ENCODE results near the gene WDR62. TPM values are rescaled to one million over a fixed set of nuclear protein-coding genes. Genes with fewer than 3 reads are reported as not detected.
A peak's percentile ranks its signal among the peaks of the same experiment; 100 is the strongest.

WDR62 gene
- total and polyA plus RNA-seq, 8 donors, result 0.12 to 0.49 (median 0.37) TPM

GRCh38 chr19:36028313-36029041 lies 26.2 kb upstream of the WDR62 start:
- intact Hi-C loops (cut with DNase I), result no loop called here

GRCh38 chr19:36030264-36031148 lies 24.2 kb upstream of the WDR62 start:
- H3K27ac ChIP-seq, result no peak overlapping the region
- no peaks in the 10 kb centered on the region for H3K36me3 ChIP-seq
- WGBS, 2 donors, result 78 to 86% methylated on average over 8 of the region's 8 CpGs
- DNase-seq (no peak), FAIRE-seq (no peak), ATAC-seq (peak in 3 of 4 donors; percentile 35 to 66 (median 57))
- H3K4me3 ChIP-seq, result no peak overlapping the region
- TF ChIP-seq, protein P1, sequence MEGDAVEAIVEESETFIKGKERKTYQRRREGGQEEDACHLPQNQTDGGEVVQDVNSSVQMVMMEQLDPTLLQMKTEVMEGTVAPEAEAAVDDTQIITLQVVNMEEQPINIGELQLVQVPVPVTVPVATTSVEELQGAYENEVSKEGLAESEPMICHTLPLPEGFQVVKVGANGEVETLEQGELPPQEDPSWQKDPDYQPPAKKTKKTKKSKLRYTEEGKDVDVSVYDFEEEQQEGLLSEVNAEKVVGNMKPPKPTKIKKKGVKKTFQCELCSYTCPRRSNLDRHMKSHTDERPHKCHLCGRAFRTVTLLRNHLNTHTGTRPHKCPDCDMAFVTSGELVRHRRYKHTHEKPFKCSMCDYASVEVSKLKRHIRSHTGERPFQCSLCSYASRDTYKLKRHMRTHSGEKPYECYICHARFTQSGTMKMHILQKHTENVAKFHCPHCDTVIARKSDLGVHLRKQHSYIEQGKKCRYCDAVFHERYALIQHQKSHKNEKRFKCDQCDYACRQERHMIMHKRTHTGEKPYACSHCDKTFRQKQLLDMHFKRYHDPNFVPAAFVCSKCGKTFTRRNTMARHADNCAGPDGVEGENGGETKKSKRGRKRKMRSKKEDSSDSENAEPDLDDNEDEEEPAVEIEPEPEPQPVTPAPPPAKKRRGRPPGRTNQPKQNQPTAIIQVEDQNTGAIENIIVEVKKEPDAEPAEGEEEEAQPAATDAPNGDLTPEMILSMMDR (IDR thresholded peaks at IDR 0.05), result no peak
- no peaks in the 10 kb centered on the region for H3K9me3 ChIP-seq
- no peaks in the 10 kb centered on the region for H3K27me3 ChIP-seq
- intact Hi-C loops (cut with DNase I), result no loop called here
- no peaks in the 10 kb centered on the region for H3K4me1 ChIP-seq

More at GRCh38 chr19:36028313-36029041, 26.2 kb upstream of the WDR62 start:
- H3K4me1 ChIP-seq, result no peaks in the 10 kb centered on the region
- no peak overlapping the region for H3K4me3 ChIP-seq
- H3K27me3 ChIP-seq, result no peaks in the 10 kb centered on the region
- FAIRE-seq (no peak), DNase-seq (no peak), ATAC-seq (no peak)
- no peak overlapping the region for H3K27ac ChIP-seq
- no peaks in the 10 kb centered on the region for H3K36me3 ChIP-seq
- WGBS, 2 donors, result 74 to 86% methylated on average over 10 of the region's 10 CpGs
- H3K9me3 ChIP-seq, result no peaks in the 10 kb centered on the region
- TF ChIP-seq, protein P1 (IDR thresholded peaks at IDR 0.05), result no peak

GRCh38 chr19:36031308-36031707 lies 23.4 kb upstream of the WDR62 start:
- H3K27me3 ChIP-seq, result no peaks in the 10 kb centered on the region
- 74 to 84% methylated on average over 6 of the region's 6 CpGs for WGBS, 2 donors
- intact Hi-C loops (cut with DNase I), result no loop called here
- H3K36me3 ChIP-seq, result no peaks in the 10 kb centered on the region
- FAIRE-seq (no peak), DNase-seq (no peak), ATAC-seq (peak in 2 of 4 donors; percentile 16 to 28)
- H3K4me1 ChIP-seq, result no peaks in the 10 kb centered on the region
- TF ChIP-seq, protein P1 (IDR thresholded peaks at IDR 0.05), result no peak
- no peak overlapping the region for H3K4me3 ChIP-seq
- H3K27ac ChIP-seq, result no peak overlapping the region
- no peaks in the 10 kb centered on the region for H3K9me3 ChIP-seq

DNA sequence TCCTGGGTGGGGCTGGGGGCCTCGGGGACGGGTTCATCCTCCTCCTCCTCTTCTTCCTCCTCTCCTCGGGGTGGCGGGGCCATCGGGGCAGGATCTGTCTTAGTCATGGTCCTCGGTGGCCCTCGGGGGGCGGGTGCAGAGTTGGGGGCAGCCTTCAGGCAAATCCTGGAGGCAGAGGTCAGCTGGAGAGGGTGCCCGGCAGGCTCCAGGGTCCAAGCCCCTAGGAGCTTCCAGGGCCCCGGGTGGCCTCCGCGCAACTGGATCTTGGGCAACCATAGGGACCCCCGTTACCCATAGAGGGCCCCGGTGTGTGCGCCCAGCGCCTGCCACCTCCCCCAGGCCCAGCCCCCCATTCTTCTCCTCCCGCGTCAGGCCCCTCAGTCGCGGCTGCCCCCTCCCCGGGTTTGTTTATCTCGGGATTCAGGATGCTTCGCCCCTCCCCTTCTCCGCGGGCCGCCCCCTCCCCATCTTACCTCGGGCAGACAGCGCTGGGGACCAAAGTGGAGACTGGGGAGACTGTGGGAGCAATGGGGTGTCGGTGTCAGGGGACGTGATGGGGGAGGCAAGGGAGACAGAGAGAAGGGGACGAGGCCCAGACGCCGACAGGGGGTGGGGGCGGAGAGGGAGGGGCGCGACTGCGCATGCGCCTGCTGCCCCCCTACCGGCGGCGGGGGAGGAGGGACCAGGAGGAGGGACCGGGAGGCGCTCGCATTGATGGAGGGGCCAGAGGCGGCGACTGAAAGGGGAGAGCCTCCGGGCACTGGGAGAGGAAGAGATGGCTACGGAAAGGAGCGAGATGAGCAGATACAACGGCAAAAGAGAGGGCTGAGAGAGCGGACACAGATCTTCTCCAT lies 22.2 kb upstream of the WDR62 start, which contains the start of gene CLIP3:
Gene CLIP3 (minus strand): TSS at position 623 of the 854 bp plus-strand sequence. CDS start 516 bp downstream, at position 107.
- 7 to 11% methylated on average over 23 to 51 of the region's 51 CpGs for WGBS, 2 donors
- peak in 2 of 6 donors; percentile 73 to 77 for DNase-seq
- peak in 3 of 4 donors; percentile 72 to 79 (median 77) for ATAC-seq
- Histone ChIP-seq H3K27me3 (no peaks in the 10 kb centered on the region), H3K4me1 (no peaks in the 10 kb centered on the region), H3K9me3 (no peaks in the 10 kb centered on the region), H3K27ac (no peak within 1 kb of the TSS), H3K4me3 (peak within 1 kb of the TSS in 1 of 4 donors; percentile 25), H3K36me3 (no peaks in the 10 kb centered on the region)
- intact Hi-C loops (cut with DNase I), result no loop called here
- FAIRE-seq, result no peak
- TF ChIP-seq, protein P1 (IDR thresholded peaks at IDR 0.05), result no peak

All from pancreas (tissue), 10 donors.